Gastrocnemius medialis (tissue), 4 donors: ENCODE measurements around the gene KLC3. TPM values are rescaled to one million over a fixed set of nuclear protein-coding genes. Genes with fewer than 3 reads are reported as not detected.

Experiments used
- ATAC-seq, 2 donors: fragments of 150-250 bp; one replicate each; pipeline ENCODE4 v1.9.1; 2016
- DNase-seq, 2 donors: peaks; one replicate each; pipeline ENCODE4 v3.0.0-alpha.2; 2019
- H3K27ac ChIP-seq, 4 donors: fragments of 200-600 bp; sonication (generic); 1 replicate in 1 of 4; 2 replicates in 3 of 4; pipeline ENCODE4 v1.5.1; 2016 to 2018; ENCODE audit warnings: mild to moderate bottlenecking in 2 of 4, moderate library complexity in 1 of 4
- H3K27me3 ChIP-seq, 3 donors: fragments of 200-600 bp; sonication (generic) in 2 of 3; 1 replicate in 1 of 3; 2 replicates in 2 of 3; pipeline versions ENCODE4 v1.5.1 to v1.6.0; 2016 to 2019; ENCODE audit warnings: mild to moderate bottlenecking in 1 of 3, moderate library complexity in 1 of 3
- H3K36me3 ChIP-seq, 2 donors: fragments of 200-600 bp; sonication (generic) in 1 of 2; one replicate each; pipeline ENCODE4 v1.5.1; 2017 to 2018
- H3K4me1 ChIP-seq, 2 donors: fragments of 200-600 bp; sonication (generic) in 1 of 2; one replicate each; pipeline ENCODE4 v1.5.1; 2016 to 2017; ENCODE audit warnings: mild to moderate bottlenecking in 2 of 2
- H3K4me3 ChIP-seq, 4 donors: fragments of 200-600 bp; sonication (generic) in 3 of 4; 1 replicate in 1 of 4; 2 replicates in 3 of 4; pipeline ENCODE4 v1.5.1; 2016 to 2019; ENCODE audit warnings: mild to moderate bottlenecking in 2 of 4
- H3K9me3 ChIP-seq, 3 donors: fragments of 200-600 bp; sonication (generic) in 2 of 3; 1 replicate in 1 of 3; 2 replicates in 2 of 3; pipeline ENCODE4 v1.5.1; 2016 to 2019
- CTCF ChIP-seq, 5 experiments: fragments of 450-650 bp in 3 of 5; fragments of 200-600 bp in 2 of 5; sonication (generic) in 2 of 5; IDR thresholded peaks in 4 of 5; conservative IDR thresholded peaks in 1 of 5; 1 replicate in 4 of 5; 2 replicates in 1 of 5; pipeline ENCODE4 v1.5.1; 2016 to 2019; ENCODE audit warnings: antibody characterized with exemption in 5 of 5, mild to moderate bottlenecking in 3 of 5, moderate library complexity in 3 of 5
- POLR2A ChIP-seq, 2 donors: fragments of 450-650 bp; IDR thresholded peaks; one replicate each; pipeline ENCODE4 v1.6.1; 2017; ENCODE audit warnings: antibody characterized with exemption in 2 of 2, mild to moderate bottlenecking in 2 of 2, moderate library complexity in 2 of 2
- in situ Hi-C, 4 donors: fragments of 200-750 bp; cut with MboI; loops; one replicate each; pipeline versions ENCODE4 v1.15.0 to v1.8.0; 2017; ENCODE audit warnings: low sequenced_read_pairs in 4 of 4
- intact Hi-C: fragments of 100-400 bp; cut with DNase I; formaldehyde crosslinking; loops from one replicate; pipeline ENCODE4 v1.15.1; 2023; ENCODE audit warnings: low total_unique reads
- total RNA-seq, 4 donors: library from RNA; depleted of rRNA; stranded (reverse); fragments of >200 nt; gene quantifications; one replicate each; pipeline versions ENCODE4 v1.1.0 to v1.2.3, GENCODE V29; 2016

KLC3 gene
- total RNA-seq, 4 donors from 2014 or later: 2.7 TPM; not detected in 3

GRCh38 chr19:45346449-45346848 lies 5.9 kb downstream of the KLC3 start:
- H3K27ac ChIP-seq: no peak overlapping the region
- in situ Hi-C loops: no loop called here
- H3K27me3 ChIP-seq: peaks cover 9 to 30% (median 10%) of the 10 kb centered on the region in 3 donors
- ATAC-seq: no peak
- H3K9me3 ChIP-seq: no peaks in the 10 kb centered on the region
- DNase-seq: no peak
- intact Hi-C loops: no loop called here
- no peak overlapping the region for H3K4me3 ChIP-seq
- no peaks in the 10 kb centered on the region for H3K36me3 ChIP-seq
- no peaks in the 10 kb centered on the region for H3K4me1 ChIP-seq
- TF ChIP-seq POLR2A (IDR thresholded peaks at IDR 0.05) (no peak), CTCF (IDR thresholded peaks at IDR 0.05 in 4 of 5, conservative IDR thresholded peaks at IDR 0.05 in 1 of 5) (no peak)

DNA sequence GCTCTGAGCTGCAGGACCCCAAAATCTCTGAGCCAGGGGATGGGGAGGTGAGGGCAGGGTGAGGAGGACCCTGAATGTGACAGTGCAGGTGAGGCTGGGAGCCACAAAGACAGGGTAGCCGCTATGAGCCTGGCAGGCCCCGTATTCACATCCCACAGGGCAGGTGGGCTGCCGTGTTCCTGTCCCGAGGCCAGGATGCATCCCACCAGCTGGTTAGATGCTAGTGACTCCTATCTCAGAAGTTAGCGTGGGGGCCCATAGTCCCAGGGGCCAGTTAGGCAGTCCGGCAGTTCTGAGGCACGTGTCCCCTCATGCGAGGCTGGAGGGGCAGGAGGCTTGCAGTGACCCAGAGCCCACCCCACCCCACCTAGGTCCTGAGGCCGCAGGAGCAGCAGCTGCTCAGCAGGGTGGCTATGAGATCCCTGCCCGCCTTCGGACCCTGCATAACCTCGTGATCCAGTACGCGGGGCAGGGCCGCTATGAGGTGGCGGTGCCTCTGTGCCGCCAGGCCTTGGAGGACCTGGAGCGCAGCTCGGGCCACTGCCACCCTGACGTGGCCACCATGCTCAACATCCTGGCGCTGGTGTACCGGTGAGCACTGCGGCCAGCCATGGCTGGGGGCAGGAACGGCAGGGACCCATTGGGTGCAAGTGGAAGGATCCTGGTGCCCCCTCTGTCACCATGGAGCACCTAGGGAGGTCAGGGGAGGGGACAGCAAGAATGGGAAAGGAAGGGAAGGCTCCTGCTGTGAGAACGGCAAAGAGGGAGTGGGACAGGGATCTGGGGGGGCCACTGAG lies 7.2 kb downstream of the KLC3 start:
- in situ Hi-C loops: no loop called here
- no peaks in the 10 kb centered on the region for H3K9me3 ChIP-seq
- no peak for TF ChIP-seq CTCF (IDR thresholded peaks at IDR 0.05 in 4 of 5, conservative IDR thresholded peaks at IDR 0.05 in 1 of 5)
- TF ChIP-seq POLR2A (IDR thresholded peaks at IDR 0.05): no peak
- intact Hi-C loops: no loop called here
- ATAC-seq (no peak), DNase-seq (no peak)
- no peaks in the 10 kb centered on the region for H3K4me1 ChIP-seq
- H3K27me3 ChIP-seq: peaks cover 9 to 28% (median 10%) of the 10 kb centered on the region in 3 donors
- H3K4me3 ChIP-seq: no peak overlapping the region
- peaks cover 0 to 4% of the 10 kb centered on the region in 2 donors for H3K36me3 ChIP-seq
- no peak overlapping the region for H3K27ac ChIP-seq

- intact Hi-C loops: no loop called here
- ATAC-seq (no peak), DNase-seq (no peak)
- in situ Hi-C loops: no loop called here
- Histone ChIP-seq H3K27ac (no peak overlapping the region), H3K27me3 (peaks cover 9 to 28% (median 10%) of the 10 kb centered on the region in 3 donors), H3K4me1 (no peaks in the 10 kb centered on the region), H3K36me3 (peaks cover 0 to 8% of the 10 kb centered on the region in 2 donors), H3K4me3 (no peak overlapping the region), H3K9me3 (no peaks in the 10 kb centered on the region)
- TF ChIP-seq POLR2A (IDR thresholded peaks at IDR 0.05): no peak
- no peak for TF ChIP-seq CTCF (IDR thresholded peaks at IDR 0.05 in 4 of 5, conservative IDR thresholded peaks at IDR 0.05 in 1 of 5)
Measured at GRCh38 chr19:45348367-45349125, 8.0 kb downstream of the KLC3 start.

DNA sequence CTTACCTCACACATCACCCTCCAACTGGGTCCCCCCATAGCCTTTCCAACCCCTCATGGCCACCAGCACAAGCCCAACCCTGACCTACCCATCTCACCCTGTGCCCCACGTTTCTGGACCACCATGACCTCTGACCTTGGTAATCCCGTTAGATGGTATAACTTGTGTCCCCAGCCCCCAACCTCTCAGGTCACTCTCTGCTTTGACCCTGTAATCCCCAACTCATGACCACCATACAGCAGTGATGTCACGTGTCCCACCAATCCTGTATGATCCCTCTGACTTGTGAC lies 8.5 kb downstream of the KLC3 start:
- no peak for ATAC-seq
- no peak for TF ChIP-seq CTCF (IDR thresholded peaks at IDR 0.05 in 4 of 5, conservative IDR thresholded peaks at IDR 0.05 in 1 of 5)
- no peak for TF ChIP-seq POLR2A (IDR thresholded peaks at IDR 0.05)
- no peak overlapping the region for H3K27ac ChIP-seq
- intact Hi-C loops (no loop called here), in situ Hi-C loops (no loop called here)
- no peaks in the 10 kb centered on the region for H3K9me3 ChIP-seq
- no peak for DNase-seq
- H3K4me3 ChIP-seq: no peak overlapping the region
- H3K36me3 ChIP-seq: peaks cover 0 to 13% of the 10 kb centered on the region in 2 donors
- H3K4me1 ChIP-seq: no peaks in the 10 kb centered on the region
- H3K27me3 ChIP-seq: peaks cover 9 to 28% (median 10%) of the 10 kb centered on the region in 3 donors
